Keratinocyte (primary cell): ENCODE data around the gene EGLN3.

ENCODE experiments used
- CTCF ChIP-seq, 3 experiments: IDR thresholded peaks in 1 of 3; conservative IDR thresholded peaks in 1 of 3; optimal IDR thresholded peaks in 1 of 3; 2 replicates in 2 of 3; 3 replicates in 1 of 3; pipeline versions ENCODE3 to v1.5.1; 2011; ENCODE audit warnings: low read length in 3 of 3, mild to moderate bottlenecking in 3 of 3, moderate library complexity in 2 of 3, control low read depth in 1 of 3, inconsistent platforms in 1 of 3; ENCODE audit not compliant: insufficient read depth in 2 of 3; ENCODE audit errors: extremely low read depth in 1 of 3
- EZH2 ChIP-seq: IDR thresholded peaks from one replicate; pipeline ENCODE4 v1.6.1; 2012; ENCODE audit warnings: inconsistent platforms, mild to moderate bottlenecking, low read length, moderate library complexity

- no peak for TF ChIP-seq CTCF (optimal IDR thresholded peaks at IDR 0.05 in 1 of 3, IDR thresholded peaks at IDR 0.05 in 1 of 3, conservative IDR thresholded peaks at IDR 0.05 in 1 of 3; ENCODE audit: extremely low read depth in 1 of 3, insufficient read depth in 2 of 3, low read length in 3 of 3)
- TF ChIP-seq EZH2: no peak
Measured at GRCh38 chr14:33876274-33876673, 74.6 kb downstream of the EGLN3 start.
